NCI-H146 (cell line): Measurements from ENCODE around the gene ZNF580.

Source experiments
- DNase-seq: peaks from one replicate; lab custom pipeline; 2025; lab: John Stamatoyannopoulos, UW

ZNF580 gene

GRCh38 chr19:55606471-55606787 is 34.4 kb upstream of the ZNF580 start:
- DNase-seq = no peak

- no peak for DNase-seq
These were observed 34.0 kb upstream of the ZNF580 start for GRCh38 chr19:55606817-55607216.

- no peak for DNase-seq
These were observed 31.5 kb upstream of the ZNF580 start for GRCh38 chr19:55609326-55609725.

- DNase-seq = no peak
These were observed 29.4 kb upstream of the ZNF580 start for GRCh38 chr19:55611300-55611982.

- DNase-seq = no peak
These were observed 28.7 kb upstream of the ZNF580 start for GRCh38 chr19:55611983-55612645.

GRCh38 chr19:55613396-55613795 is 27.4 kb upstream of the ZNF580 start:
- DNase-seq = no peak

GRCh38 chr19:55613930-55614710 is 26.7 kb upstream of the ZNF580 start:
- DNase-seq = no peak

- DNase-seq = no peak
These were observed 25.9 kb upstream of the ZNF580 start for GRCh38 chr19:55614711-55615542.

GRCh38 chr19:55615543-55616394 is 25.0 kb upstream of the ZNF580 start:
- DNase-seq = no peak

GRCh38 chr19:55616395-55616875 is 24.4 kb upstream of the ZNF580 start:
- DNase-seq = no peak

- DNase-seq = no peak
These were observed 23.4 kb upstream of the ZNF580 start for GRCh38 chr19:55617426-55617825.

GRCh38 chr19:55618426-55618825 is 22.4 kb upstream of the ZNF580 start:
- DNase-seq = no peak

GRCh38 chr19:55619286-55619685 is 21.5 kb upstream of the ZNF580 start:
- no peak for DNase-seq

- no peak for DNase-seq
These were observed 20.2 kb upstream of the ZNF580 start for GRCh38 chr19:55620410-55621204.

- DNase-seq = no peak
These were observed 19.6 kb upstream of the ZNF580 start for GRCh38 chr19:55621205-55621672.

- no peak for DNase-seq
These were observed 19.1 kb upstream of the ZNF580 start for GRCh38 chr19:55621673-55622231.

GRCh38 chr19:55622242-55622969 is 18.4 kb upstream of the ZNF580 start:
- DNase-seq = no peak

- no peak for DNase-seq
These were observed 17.7 kb upstream of the ZNF580 start for GRCh38 chr19:55623130-55623529.

- DNase-seq = no peak
These were observed 17.2 kb upstream of the ZNF580 start for GRCh38 chr19:55623561-55623960.
